Measurements from ENCODE around the gene RESP18. TPM values are rescaled to one million over a fixed set of nuclear protein-coding genes. Genes with fewer than 3 reads are reported as not detected.
"Not testable (repeated sequence)": the region's sequence is repeated elsewhere in the genome, so short reads cannot be mapped to it uniquely, and the experiment has no call there.

Gene RESP18
- total RNA-seq, 1 experiment from 2014 or later, result not detected

GRCh38 chr2:219289195-219289536 lies 43.4 kb downstream of the RESP18 start:
- Histone ChIP-seq H3K27ac (no peak overlapping the region), H3K9me3 (ENCODE audit: insufficient read depth, low read depth) (no peaks in the 10 kb centered on the region), H3K9me2 (ENCODE audit: insufficient read depth) (no peaks in the 10 kb centered on the region), H2AFZ (no peak overlapping the region), H3K79me2 (ENCODE audit: low read depth) (no peaks in the 10 kb centered on the region), H4K20me1 (ENCODE audit: insufficient read depth) (no peaks in the 10 kb centered on the region), H3K4me2 (peak overlapping the region; percentile 41; the same call in 1 of the 2 replicates), H3F3A (ENCODE audit: insufficient read depth, low read depth) (peaks cover 4% of the 10 kb centered on the region; the same call in 1 of the 2 replicates), H3K36me3 (ENCODE audit: low read depth) (no peaks in the 10 kb centered on the region), H3K4me3 (no peak overlapping the region), H3K4me1 (replicated peaks; ENCODE audit: insufficient read depth) (peaks cover 12% of the 10 kb centered on the region), H3K27me3 (ENCODE audit: insufficient read depth, low read depth) (no peaks in the 10 kb centered on the region)
- DNase-seq, result no peak
- intact Hi-C loops (cut with micrococcal nuclease; ENCODE audit: unreplicated experiment), result no loop called here
- TF ChIP-seq CTCF (conservative IDR thresholded peaks at IDR 0.05), result no peak
- no peak for TF ChIP-seq EZH2 (IDR thresholded peaks at IDR 0.05; ENCODE audit: low read depth)
- ChIA-PET POLR2A (ENCODE audit: unreplicated experiment) (interaction anchor here (0.6 kb wide), 1 partner anchor 77 kb away, joined by 19 read pairs; no protein-coding TSS in a partner anchor), CTCF (interaction anchor here (0.7 kb wide), 1 partner anchor 44 kb away, joined by 3 read pairs; no protein-coding TSS in a partner anchor)
- BruUV-seq (replicated peaks), result no TSS peak

- TF ChIP-seq EZH2 (IDR thresholded peaks at IDR 0.05; ENCODE audit: low read depth), result no peak
- no peak for TF ChIP-seq CTCF (conservative IDR thresholded peaks at IDR 0.05)
- Histone ChIP-seq H3K4me1 (replicated peaks; ENCODE audit: insufficient read depth) (peaks cover 12% of the 10 kb centered on the region), H3K36me3 (ENCODE audit: low read depth) (no peaks in the 10 kb centered on the region), H3K79me2 (ENCODE audit: low read depth) (no peaks in the 10 kb centered on the region), H3K9me3 (ENCODE audit: insufficient read depth, low read depth) (no peaks in the 10 kb centered on the region), H2AFZ (no peak overlapping the region), H3K4me3 (no peak overlapping the region), H4K20me1 (ENCODE audit: insufficient read depth) (no peaks in the 10 kb centered on the region), H3F3A (ENCODE audit: insufficient read depth, low read depth) (peaks cover 4% of the 10 kb centered on the region; the same call in 1 of the 2 replicates), H3K9me2 (ENCODE audit: insufficient read depth) (no peaks in the 10 kb centered on the region), H3K4me2 (no peak overlapping the region), H3K27me3 (ENCODE audit: insufficient read depth, low read depth) (no peaks in the 10 kb centered on the region), H3K27ac (no peak overlapping the region)
- ChIA-PET CTCF (interaction anchor here (0.7 kb wide), 1 partner anchor 25 kb away, joined by 4 read pairs; no protein-coding TSS in a partner anchor), POLR2A (ENCODE audit: unreplicated experiment) (no interaction called here)
- DNase-seq, result no peak
- intact Hi-C loops (cut with micrococcal nuclease; ENCODE audit: unreplicated experiment), result loop anchor here (2.0 kb wide), 1 partner anchor 59 kb away; the partner anchor contains the start of genes ANKZF1 and ATG9A
- no TSS peak for BruUV-seq (replicated peaks)
These were observed 44.8 kb downstream of the RESP18 start for GRCh38 chr2:219287580-219288265.

GRCh38 chr2:219287116-219287440 lies 45.5 kb downstream of the RESP18 start:
- H3F3A ChIP-seq (ENCODE audit: insufficient read depth, low read depth); H3K36me3 ChIP-seq (ENCODE audit: low read depth); H3K9me3 ChIP-seq (ENCODE audit: insufficient read depth, low read depth); H3K27ac ChIP-seq; H3K27me3 ChIP-seq (ENCODE audit: insufficient read depth, low read depth); H3K4me3 ChIP-seq; H4K20me1 ChIP-seq (ENCODE audit: insufficient read depth); H2AFZ ChIP-seq; H3K9me2 ChIP-seq (ENCODE audit: insufficient read depth); H3K4me2 ChIP-seq; BruUV-seq (replicated peaks); DNase-seq; H3K79me2 ChIP-seq (ENCODE audit: low read depth): not testable (repeated sequence)
- H3K4me1 ChIP-seq (replicated peaks; ENCODE audit: insufficient read depth), result peaks cover 12% of the 10 kb centered on the region
- CTCF ChIA-PET, result interaction anchor here (0.7 to 1.0 kb wide), 2 partner anchors 25 to 100 kb away, joined by 3 to 4 read pairs; no protein-coding TSS in a partner anchor
- POLR2A ChIA-PET (ENCODE audit: unreplicated experiment), result interaction anchor here (0.9 kb wide), 1 partner anchor 13 kb away, joined by 7 read pairs; no protein-coding TSS in a partner anchor
- intact Hi-C loops (cut with micrococcal nuclease; ENCODE audit: unreplicated experiment), result loop anchor here (2.0 kb wide), 1 partner anchor 58 kb away; the partner anchor contains the start of genes ANKZF1 and ATG9A

Measured in PC-9 (cell line).